ENCODE measurements around the gene LRWD1. TPM values are rescaled to one million over a fixed set of nuclear protein-coding genes. Genes with fewer than 3 reads are reported as not detected.
A peak's percentile ranks its signal among the peaks of the same experiment; 100 is the strongest.

Gene LRWD1
- total RNA-seq, 6 donors from 2014 or later: 13.2 to 33.8 (median 31.6) TPM

GRCh38 chr7:102456327-102456726 lies 8.5 kb upstream of the LRWD1 start:
- DNase-seq (no peak), ATAC-seq (ENCODE audit: low FRiP score in 2 of 2) (no peak)
- Histone ChIP-seq H3K9me3 (no peaks in the 10 kb centered on the region), H3K4me1 (peaks cover 0 to 5% (median 0%) of the 10 kb centered on the region in 4 donors), H3K27me3 (no peaks in the 10 kb centered on the region), H3K27ac (no peak overlapping the region), H3K36me3 (peaks cover 9 to 44% (median 34%) of the 10 kb centered on the region in 4 donors), H3K4me3 (no peak overlapping the region)
- WGBS, 2 donors: 94% methylated on average over 10 of the region's 10 CpGs
- TF ChIP-seq POLR2AphosphoS5 (IDR thresholded peaks at IDR 0.05) (no peak), POLR2A (IDR thresholded peaks at IDR 0.05) (no peak), EP300 (IDR thresholded peaks at IDR 0.05) (no peak)
- TF ChIP-seq, protein P1, sequence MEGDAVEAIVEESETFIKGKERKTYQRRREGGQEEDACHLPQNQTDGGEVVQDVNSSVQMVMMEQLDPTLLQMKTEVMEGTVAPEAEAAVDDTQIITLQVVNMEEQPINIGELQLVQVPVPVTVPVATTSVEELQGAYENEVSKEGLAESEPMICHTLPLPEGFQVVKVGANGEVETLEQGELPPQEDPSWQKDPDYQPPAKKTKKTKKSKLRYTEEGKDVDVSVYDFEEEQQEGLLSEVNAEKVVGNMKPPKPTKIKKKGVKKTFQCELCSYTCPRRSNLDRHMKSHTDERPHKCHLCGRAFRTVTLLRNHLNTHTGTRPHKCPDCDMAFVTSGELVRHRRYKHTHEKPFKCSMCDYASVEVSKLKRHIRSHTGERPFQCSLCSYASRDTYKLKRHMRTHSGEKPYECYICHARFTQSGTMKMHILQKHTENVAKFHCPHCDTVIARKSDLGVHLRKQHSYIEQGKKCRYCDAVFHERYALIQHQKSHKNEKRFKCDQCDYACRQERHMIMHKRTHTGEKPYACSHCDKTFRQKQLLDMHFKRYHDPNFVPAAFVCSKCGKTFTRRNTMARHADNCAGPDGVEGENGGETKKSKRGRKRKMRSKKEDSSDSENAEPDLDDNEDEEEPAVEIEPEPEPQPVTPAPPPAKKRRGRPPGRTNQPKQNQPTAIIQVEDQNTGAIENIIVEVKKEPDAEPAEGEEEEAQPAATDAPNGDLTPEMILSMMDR (IDR thresholded peaks at IDR 0.05): no peak

- TF ChIP-seq EP300 (IDR thresholded peaks at IDR 0.05): no peak
- TF ChIP-seq, protein P1 (IDR thresholded peaks at IDR 0.05): no peak
- no peak for TF ChIP-seq POLR2AphosphoS5 (IDR thresholded peaks at IDR 0.05)
- TF ChIP-seq POLR2A (IDR thresholded peaks at IDR 0.05): no peak
Observed at GRCh38 chr7:102457352-102457924, 7.3 kb upstream of the LRWD1 start.

DNA sequence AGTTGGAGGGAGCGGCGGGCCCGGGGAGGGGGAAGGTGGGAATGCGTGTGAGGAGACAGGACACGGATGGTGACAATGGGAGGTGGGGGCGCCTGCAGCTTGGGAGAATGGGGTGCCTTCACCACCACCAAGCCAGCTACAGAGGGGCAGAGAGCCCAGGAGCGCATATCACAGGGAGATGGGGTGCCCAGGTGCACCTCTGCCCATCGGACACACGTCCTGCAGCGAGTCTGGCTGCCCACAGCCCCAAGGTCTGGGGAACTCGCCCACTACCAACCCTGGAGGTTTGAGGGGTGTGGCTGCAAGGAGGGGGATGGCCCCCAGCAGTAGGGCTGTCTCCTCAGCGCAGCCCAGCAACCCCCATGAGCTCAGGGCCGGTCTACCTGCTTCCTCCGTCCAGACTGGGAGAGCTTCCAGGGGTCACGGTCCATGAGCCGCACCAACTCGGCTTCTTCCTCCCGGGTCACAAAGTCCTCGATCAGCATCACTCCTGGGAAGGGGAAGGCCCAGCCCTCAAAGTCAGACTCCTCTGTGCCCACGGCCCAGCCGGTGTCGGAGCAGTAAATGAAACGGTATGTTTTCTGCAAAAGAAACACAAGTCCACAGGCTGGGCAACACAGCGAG lies 5.5 kb upstream of the LRWD1 start:
- DNase-seq: peak in 1 of 2 donors; percentile 51
- 95 to 98% methylated on average over 19 to 23 of the region's 24 CpGs for WGBS, 2 donors
- H3K4me3 ChIP-seq: no peak overlapping the region

More at GRCh38 chr7:102457352-102457924, 7.3 kb upstream of the LRWD1 start:
- Histone ChIP-seq H3K4me1 (no peaks in the 10 kb centered on the region), H3K4me3 (no peak overlapping the region), H3K27me3 (no peaks in the 10 kb centered on the region), H3K9me3 (no peaks in the 10 kb centered on the region), H3K36me3 (peaks cover 9 to 44% (median 34%) of the 10 kb centered on the region in 4 donors), H3K27ac (no peak overlapping the region)
- 96 to 98% methylated on average over 14 to 29 of the region's 40 CpGs for WGBS, 2 donors
- DNase-seq (peak in 1 of 2 donors; percentile 77), ATAC-seq (ENCODE audit: low FRiP score in 2 of 2) (peak in 1 of 2 donors; percentile 17)

GRCh38 chr7:102460467-102460866 lies 4.3 kb upstream of the LRWD1 start:
- DNase-seq: no peak
- Histone ChIP-seq H3K27me3 (no peaks in the 10 kb centered on the region), H3K4me1 (peaks cover 6 to 21% (median 10%) of the 10 kb centered on the region in 4 donors), H3K27ac (no peak overlapping the region), H3K9me3 (no peaks in the 10 kb centered on the region), H3K36me3 (peaks cover 9 to 42% (median 33%) of the 10 kb centered on the region in 4 donors), H3K4me3 (no peak overlapping the region)
- ATAC-seq (ENCODE audit: low FRiP score in 2 of 2): no peak
- TF ChIP-seq, protein P1 (IDR thresholded peaks at IDR 0.05): no peak
- TF ChIP-seq POLR2A (IDR thresholded peaks at IDR 0.05) (no peak), POLR2AphosphoS5 (IDR thresholded peaks at IDR 0.05) (no peak), EP300 (IDR thresholded peaks at IDR 0.05) (no peak)
- 67 to 85% methylated on average over 6 to 8 of the region's 8 CpGs for WGBS, 2 donors

More for the DNA sequence above, 5.5 kb upstream of the LRWD1 start:
- no peak overlapping the region for H3K27ac ChIP-seq
- no peaks in the 10 kb centered on the region for H3K27me3 ChIP-seq
- ATAC-seq (ENCODE audit: low FRiP score in 2 of 2): no peak
- TF ChIP-seq POLR2AphosphoS5 (IDR thresholded peaks at IDR 0.05) (no peak), EP300 (IDR thresholded peaks at IDR 0.05) (no peak), POLR2A (IDR thresholded peaks at IDR 0.05) (no peak)
- TF ChIP-seq, protein P1 (IDR thresholded peaks at IDR 0.05): no peak
- H3K9me3 ChIP-seq: no peaks in the 10 kb centered on the region
- H3K4me1 ChIP-seq: peaks cover 6 to 16% (median 9%) of the 10 kb centered on the region in 4 donors
- peaks cover 9 to 44% (median 34%) of the 10 kb centered on the region in 4 donors for H3K36me3 ChIP-seq
